Esophagus muscularis mucosa (tissue), 4 donors: ENCODE results near the gene XPNPEP1.

ENCODE experiments used
- CTCF ChIP-seq, 3 experiments: fragments of 200-600 bp in 2 of 3; fragments of 450-650 bp in 1 of 3; sonication (generic) in 2 of 3; IDR thresholded peaks; one replicate each; pipeline ENCODE4 v1.5.1; 2017 to 2019; ENCODE audit warnings: antibody characterized with exemption in 3 of 3, mild to moderate bottlenecking in 2 of 3, moderate library complexity in 1 of 3
- EP300 ChIP-seq: sonication (generic); formaldehyde crosslinking; IDR thresholded peaks from one replicate; pipeline ENCODE4 v1.6.1; 2017; ENCODE audit warnings: antibody characterized with exemption
- POLR2A ChIP-seq: fragments of 450-650 bp; IDR thresholded peaks from one replicate; pipeline ENCODE4 v1.6.1; 2017; ENCODE audit warnings: antibody characterized with exemption, moderate library complexity, mild to moderate bottlenecking, low read depth
- POLR2AphosphoS5 ChIP-seq, 2 donors: sonication (generic); formaldehyde crosslinking; IDR thresholded peaks; one replicate each; pipeline ENCODE4 v1.6.1; 2017; ENCODE audit warnings: antibody characterized with exemption in 2 of 2

- TF ChIP-seq POLR2A (no peak), CTCF (IDR thresholded peaks at IDR 0.05) (no peak), EP300 (no peak), POLR2AphosphoS5 (IDR thresholded peaks at IDR 0.05) (no peak)
These were observed 36.2 kb upstream of the XPNPEP1 start for GRCh38 chr10:109959259-109960145.
